ENCODE data around the gene NDUFS8. TPM values are rescaled to one million over a fixed set of nuclear protein-coding genes. Genes with fewer than 3 reads are reported as not detected.
A peak's percentile ranks its signal among the peaks of the same experiment; 100 is the strongest.

Gene NDUFS8
- total and polyA plus RNA-seq, 2 of the 13 experiments (the other 11 are each of a cell fraction or from before 2014, with no cell fraction given), result 96.7 to 158 TPM

DNA sequence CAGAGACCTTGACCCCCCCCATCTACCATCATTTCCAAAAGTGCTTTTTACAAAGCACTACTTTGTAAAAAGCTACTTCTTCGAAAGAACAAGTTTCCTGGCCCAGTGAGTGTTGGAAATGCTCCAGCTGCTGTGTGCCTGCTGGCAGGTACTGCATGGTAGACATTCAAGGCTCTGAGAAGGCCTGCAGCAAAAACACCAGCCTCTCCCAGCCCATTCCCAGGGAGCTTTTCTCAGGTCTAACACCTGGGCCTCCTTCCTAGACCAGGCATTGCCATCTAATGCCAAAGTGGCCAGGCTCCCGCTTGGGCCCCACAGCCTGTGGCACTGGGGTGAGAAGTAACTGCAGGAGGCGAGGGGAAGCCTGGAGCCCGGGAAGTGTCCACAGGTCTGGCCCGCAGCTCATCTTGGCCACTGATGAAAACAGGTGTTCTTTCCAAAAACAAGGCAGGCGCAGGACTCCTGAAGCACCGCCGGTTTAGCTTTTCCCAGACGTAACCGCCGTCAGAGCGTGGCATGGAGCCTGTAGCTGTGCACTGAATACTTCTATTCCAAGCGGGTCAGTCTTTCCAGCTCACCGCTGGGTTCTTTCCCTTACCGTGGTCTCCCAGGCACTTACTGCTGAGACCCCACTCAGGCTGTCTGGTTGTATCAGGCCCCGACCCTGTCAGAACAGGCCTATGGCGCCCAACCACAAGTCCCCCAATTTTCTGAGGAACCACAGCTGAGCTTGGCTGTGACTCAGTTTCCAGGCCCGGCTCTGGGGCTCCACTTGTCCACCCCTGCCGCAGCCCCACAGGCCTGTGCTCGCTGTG is 7.1 kb downstream of the NDUFS8 start (continued):
- TF ChIP-seq, protein P1, sequence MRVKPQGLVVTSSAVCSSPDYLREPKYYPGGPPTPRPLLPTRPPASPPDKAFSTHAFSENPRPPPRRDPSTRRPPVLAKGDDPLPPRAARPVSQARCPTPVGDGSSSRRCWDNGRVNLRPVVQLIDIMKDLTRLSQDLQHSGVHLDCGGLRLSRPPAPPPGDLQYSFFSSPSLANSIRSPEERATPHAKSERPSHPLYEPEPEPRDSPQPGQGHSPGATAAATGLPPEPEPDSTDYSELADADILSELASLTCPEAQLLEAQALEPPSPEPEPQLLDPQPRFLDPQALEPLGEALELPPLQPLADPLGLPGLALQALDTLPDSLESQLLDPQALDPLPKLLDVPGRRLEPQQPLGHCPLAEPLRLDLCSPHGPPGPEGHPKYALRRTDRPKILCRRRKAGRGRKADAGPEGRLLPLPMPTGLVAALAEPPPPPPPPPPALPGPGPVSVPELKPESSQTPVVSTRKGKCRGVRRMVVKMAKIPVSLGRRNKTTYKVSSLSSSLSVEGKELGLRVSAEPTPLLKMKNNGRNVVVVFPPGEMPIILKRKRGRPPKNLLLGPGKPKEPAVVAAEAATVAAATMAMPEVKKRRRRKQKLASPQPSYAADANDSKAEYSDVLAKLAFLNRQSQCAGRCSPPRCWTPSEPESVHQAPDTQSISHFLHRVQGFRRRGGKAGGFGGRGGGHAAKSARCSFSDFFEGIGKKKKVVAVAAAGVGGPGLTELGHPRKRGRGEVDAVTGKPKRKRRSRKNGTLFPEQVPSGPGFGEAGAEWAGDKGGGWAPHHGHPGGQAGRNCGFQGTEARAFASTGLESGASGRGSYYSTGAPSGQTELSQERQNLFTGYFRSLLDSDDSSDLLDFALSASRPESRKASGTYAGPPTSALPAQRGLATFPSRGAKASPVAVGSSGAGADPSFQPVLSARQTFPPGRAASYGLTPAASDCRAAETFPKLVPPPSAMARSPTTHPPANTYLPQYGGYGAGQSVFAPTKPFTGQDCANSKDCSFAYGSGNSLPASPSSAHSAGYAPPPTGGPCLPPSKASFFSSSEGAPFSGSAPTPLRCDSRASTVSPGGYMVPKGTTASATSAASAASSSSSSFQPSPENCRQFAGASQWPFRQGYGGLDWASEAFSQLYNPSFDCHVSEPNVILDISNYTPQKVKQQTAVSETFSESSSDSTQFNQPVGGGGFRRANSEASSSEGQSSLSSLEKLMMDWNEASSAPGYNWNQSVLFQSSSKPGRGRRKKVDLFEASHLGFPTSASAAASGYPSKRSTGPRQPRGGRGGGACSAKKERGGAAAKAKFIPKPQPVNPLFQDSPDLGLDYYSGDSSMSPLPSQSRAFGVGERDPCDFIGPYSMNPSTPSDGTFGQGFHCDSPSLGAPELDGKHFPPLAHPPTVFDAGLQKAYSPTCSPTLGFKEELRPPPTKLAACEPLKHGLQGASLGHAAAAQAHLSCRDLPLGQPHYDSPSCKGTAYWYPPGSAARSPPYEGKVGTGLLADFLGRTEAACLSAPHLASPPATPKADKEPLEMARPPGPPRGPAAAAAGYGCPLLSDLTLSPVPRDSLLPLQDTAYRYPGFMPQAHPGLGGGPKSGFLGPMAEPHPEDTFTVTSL (CRISPR knock-in tag; IDR thresholded peaks at IDR 0.05; ENCODE audit: borderline replicate concordance), result 0 out of 2 replicates have a peak, but pooled peaks have one; percentile 26
- TF ChIP-seq ZBTB21 (CRISPR knock-in tag; IDR thresholded peaks at IDR 0.05) (no peak), NCOA2 (CRISPR knock-in tag; IDR thresholded peaks at IDR 0.05) (no peak), PAX8 (CRISPR knock-in tag; IDR thresholded peaks at IDR 0.05; ENCODE audit: borderline replicate concordance) (no peak), HIVEP1 (CRISPR knock-in tag; IDR thresholded peaks at IDR 0.05) (no peak), CEBPG (CRISPR knock-in tag; IDR thresholded peaks at IDR 0.05) (no peak), ZNF841 (CRISPR knock-in tag; IDR thresholded peaks at IDR 0.05; ENCODE audit: borderline replicate concordance) (no peak), ZNF33B (CRISPR knock-in tag; IDR thresholded peaks at IDR 0.05) (peak; percentile 44; the same call in 1 of the 2 replicates), BRF2 (CRISPR knock-in tag; IDR thresholded peaks at IDR 0.05) (peak; percentile 40; the same call in 1 of the 2 replicates), HIC2 (CRISPR knock-in tag; IDR thresholded peaks at IDR 0.05; ENCODE audit: low read depth) (no peak), UBTF (CRISPR knock-in tag; IDR thresholded peaks at IDR 0.05) (no peak)
- TF ChIP-seq, protein P2, sequence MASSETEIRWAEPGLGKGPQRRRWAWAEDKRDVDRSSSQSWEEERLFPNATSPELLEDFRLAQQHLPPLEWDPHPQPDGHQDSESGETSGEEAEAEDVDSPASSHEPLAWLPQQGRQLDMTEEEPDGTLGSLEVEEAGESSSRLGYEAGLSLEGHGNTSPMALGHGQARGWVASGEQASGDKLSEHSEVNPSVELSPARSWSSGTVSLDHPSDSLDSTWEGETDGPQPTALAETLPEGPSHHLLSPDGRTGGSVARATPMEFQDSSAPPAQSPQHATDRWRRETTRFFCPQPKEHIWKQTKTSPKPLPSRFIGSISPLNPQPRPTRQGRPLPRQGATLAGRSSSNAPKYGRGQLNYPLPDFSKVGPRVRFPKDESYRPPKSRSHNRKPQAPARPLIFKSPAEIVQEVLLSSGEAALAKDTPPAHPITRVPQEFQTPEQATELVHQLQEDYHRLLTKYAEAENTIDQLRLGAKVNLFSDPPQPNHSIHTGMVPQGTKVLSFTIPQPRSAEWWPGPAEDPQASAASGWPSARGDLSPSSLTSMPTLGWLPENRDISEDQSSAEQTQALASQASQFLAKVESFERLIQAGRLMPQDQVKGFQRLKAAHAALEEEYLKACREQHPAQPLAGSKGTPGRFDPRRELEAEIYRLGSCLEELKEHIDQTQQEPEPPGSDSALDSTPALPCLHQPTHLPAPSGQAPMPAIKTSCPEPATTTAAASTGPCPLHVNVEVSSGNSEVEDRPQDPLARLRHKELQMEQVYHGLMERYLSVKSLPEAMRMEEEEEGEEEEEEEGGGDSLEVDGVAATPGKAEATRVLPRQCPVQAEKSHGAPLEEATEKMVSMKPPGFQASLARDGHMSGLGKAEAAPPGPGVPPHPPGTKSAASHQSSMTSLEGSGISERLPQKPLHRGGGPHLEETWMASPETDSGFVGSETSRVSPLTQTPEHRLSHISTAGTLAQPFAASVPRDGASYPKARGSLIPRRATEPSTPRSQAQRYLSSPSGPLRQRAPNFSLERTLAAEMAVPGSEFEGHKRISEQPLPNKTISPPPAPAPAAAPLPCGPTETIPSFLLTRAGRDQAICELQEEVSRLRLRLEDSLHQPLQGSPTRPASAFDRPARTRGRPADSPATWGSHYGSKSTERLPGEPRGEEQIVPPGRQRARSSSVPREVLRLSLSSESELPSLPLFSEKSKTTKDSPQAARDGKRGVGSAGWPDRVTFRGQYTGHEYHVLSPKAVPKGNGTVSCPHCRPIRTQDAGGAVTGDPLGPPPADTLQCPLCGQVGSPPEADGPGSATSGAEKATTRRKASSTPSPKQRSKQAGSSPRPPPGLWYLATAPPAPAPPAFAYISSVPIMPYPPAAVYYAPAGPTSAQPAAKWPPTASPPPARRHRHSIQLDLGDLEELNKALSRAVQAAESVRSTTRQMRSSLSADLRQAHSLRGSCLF (CRISPR knock-in tag; IDR thresholded peaks at IDR 0.05; ENCODE audit: borderline replicate concordance), result no peak
